ENCODE measurements around the gene ARHGEF28.

DNA sequence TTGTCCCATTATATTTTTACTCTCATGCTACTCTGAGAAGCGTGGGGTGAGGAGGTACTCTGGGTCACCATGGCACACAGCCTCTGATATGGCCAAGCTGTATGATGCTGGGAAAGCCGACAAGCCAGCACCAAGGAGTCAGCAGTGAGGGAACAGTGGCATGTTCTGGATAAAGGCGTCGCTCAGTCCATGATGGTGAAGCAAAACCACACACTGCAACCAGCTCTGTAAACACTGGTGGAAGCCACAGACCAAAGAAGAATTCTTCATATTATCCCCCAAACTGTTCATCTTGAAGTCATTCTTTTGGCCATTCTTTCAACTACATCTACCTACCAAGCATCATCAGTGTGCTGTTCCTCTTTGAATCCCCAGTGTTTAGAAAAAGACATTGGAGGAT, 264.6 kb downstream of the ARHGEF28 start:
- TF ChIP-seq, protein P1, sequence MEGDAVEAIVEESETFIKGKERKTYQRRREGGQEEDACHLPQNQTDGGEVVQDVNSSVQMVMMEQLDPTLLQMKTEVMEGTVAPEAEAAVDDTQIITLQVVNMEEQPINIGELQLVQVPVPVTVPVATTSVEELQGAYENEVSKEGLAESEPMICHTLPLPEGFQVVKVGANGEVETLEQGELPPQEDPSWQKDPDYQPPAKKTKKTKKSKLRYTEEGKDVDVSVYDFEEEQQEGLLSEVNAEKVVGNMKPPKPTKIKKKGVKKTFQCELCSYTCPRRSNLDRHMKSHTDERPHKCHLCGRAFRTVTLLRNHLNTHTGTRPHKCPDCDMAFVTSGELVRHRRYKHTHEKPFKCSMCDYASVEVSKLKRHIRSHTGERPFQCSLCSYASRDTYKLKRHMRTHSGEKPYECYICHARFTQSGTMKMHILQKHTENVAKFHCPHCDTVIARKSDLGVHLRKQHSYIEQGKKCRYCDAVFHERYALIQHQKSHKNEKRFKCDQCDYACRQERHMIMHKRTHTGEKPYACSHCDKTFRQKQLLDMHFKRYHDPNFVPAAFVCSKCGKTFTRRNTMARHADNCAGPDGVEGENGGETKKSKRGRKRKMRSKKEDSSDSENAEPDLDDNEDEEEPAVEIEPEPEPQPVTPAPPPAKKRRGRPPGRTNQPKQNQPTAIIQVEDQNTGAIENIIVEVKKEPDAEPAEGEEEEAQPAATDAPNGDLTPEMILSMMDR (IDR thresholded peaks at IDR 0.05; ENCODE audit: insufficient read depth, low read length) = no peak
- TF ChIP-seq POLR2AphosphoS5 (IDR thresholded peaks at IDR 0.05; ENCODE audit: low read depth) (no peak), GABPA (IDR thresholded peaks at IDR 0.05; ENCODE audit: low read depth) (no peak)
- TF ChIP-seq, protein P2, sequence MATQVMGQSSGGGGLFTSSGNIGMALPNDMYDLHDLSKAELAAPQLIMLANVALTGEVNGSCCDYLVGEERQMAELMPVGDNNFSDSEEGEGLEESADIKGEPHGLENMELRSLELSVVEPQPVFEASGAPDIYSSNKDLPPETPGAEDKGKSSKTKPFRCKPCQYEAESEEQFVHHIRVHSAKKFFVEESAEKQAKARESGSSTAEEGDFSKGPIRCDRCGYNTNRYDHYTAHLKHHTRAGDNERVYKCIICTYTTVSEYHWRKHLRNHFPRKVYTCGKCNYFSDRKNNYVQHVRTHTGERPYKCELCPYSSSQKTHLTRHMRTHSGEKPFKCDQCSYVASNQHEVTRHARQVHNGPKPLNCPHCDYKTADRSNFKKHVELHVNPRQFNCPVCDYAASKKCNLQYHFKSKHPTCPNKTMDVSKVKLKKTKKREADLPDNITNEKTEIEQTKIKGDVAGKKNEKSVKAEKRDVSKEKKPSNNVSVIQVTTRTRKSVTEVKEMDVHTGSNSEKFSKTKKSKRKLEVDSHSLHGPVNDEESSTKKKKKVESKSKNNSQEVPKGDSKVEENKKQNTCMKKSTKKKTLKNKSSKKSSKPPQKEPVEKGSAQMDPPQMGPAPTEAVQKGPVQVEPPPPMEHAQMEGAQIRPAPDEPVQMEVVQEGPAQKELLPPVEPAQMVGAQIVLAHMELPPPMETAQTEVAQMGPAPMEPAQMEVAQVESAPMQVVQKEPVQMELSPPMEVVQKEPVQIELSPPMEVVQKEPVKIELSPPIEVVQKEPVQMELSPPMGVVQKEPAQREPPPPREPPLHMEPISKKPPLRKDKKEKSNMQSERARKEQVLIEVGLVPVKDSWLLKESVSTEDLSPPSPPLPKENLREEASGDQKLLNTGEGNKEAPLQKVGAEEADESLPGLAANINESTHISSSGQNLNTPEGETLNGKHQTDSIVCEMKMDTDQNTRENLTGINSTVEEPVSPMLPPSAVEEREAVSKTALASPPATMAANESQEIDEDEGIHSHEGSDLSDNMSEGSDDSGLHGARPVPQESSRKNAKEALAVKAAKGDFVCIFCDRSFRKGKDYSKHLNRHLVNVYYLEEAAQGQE (IDR thresholded peaks at IDR 0.05; ENCODE audit: insufficient replicate concordance, low read depth) = no peak

Data from HL-60 (cell line).